Tibial nerve (tissue), 4 donors: Measurements from ENCODE around the gene AOAH.

Experiments
- CTCF ChIP-seq, 5 experiments: fragments of 200-600 bp in 3 of 5; fragments of 450-650 bp in 2 of 5; sonication (generic) in 3 of 5; IDR thresholded peaks; one replicate each; pipeline ENCODE4 v1.5.1; 2016 to 2019; ENCODE audit warnings: antibody characterized with exemption in 5 of 5, mild to moderate bottlenecking in 3 of 5, moderate library complexity in 2 of 5
- EP300 ChIP-seq, 2 donors: sonication (generic); formaldehyde crosslinking; IDR thresholded peaks; one replicate each; pipeline ENCODE4 v1.6.1; 2017; ENCODE audit warnings: antibody characterized with exemption in 2 of 2, mild to moderate bottlenecking in 1 of 2
- POLR2A ChIP-seq, 2 donors: fragments of 450-650 bp; IDR thresholded peaks; one replicate each; pipeline ENCODE4 v1.6.1; 2017; ENCODE audit warnings: antibody characterized with exemption in 2 of 2, mild to moderate bottlenecking in 2 of 2, moderate library complexity in 2 of 2

- TF ChIP-seq CTCF (IDR thresholded peaks at IDR 0.05) (no peak), POLR2A (IDR thresholded peaks at IDR 0.05) (no peak), EP300 (IDR thresholded peaks at IDR 0.05) (peak in 1 of 2 donors; percentile 52)
Observed at GRCh38 chr7:36742911-36743775, 18.8 kb upstream of the AOAH start.
